Neural progenitor cell (in vitro differentiated cells): Measurements from ENCODE around the gene KLRG1.

Source experiments
- EZH2 ChIP-seq: fragments of 200-600 bp; sonication (generic); IDR thresholded peaks from 2 replicates; pipeline ENCODE4 v1.6.1; 2017; ENCODE audit warnings: antibody characterized with exemption, mild to moderate bottlenecking, moderate library complexity
- TF ChIP-seq, protein P1 (sequence below): fragments of 200-600 bp; sonication (generic); IDR thresholded peaks from 2 replicates; pipeline ENCODE4 v1.5.1; 2017; ENCODE audit warnings: antibody characterized with exemption, mild to moderate bottlenecking

DNA sequence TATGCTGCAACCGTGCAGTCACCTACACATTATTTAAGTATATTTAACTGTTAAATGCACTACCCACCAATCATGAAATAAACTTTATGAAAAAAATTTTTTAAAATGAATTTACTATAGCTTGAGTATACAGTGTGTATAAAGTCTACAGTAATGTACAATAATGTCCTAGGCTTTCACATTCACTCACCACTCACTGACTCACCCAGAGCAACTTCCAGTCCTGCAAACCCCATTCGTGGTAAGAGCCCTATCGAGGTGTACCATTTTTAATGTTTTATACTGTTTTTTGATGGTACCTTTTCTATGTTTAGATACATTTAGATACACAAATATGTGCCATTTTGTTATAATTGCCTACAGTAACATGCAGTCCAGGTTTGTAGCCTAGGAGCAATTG lies 48.1 kb downstream of the KLRG1 start:
- TF ChIP-seq, protein P1, sequence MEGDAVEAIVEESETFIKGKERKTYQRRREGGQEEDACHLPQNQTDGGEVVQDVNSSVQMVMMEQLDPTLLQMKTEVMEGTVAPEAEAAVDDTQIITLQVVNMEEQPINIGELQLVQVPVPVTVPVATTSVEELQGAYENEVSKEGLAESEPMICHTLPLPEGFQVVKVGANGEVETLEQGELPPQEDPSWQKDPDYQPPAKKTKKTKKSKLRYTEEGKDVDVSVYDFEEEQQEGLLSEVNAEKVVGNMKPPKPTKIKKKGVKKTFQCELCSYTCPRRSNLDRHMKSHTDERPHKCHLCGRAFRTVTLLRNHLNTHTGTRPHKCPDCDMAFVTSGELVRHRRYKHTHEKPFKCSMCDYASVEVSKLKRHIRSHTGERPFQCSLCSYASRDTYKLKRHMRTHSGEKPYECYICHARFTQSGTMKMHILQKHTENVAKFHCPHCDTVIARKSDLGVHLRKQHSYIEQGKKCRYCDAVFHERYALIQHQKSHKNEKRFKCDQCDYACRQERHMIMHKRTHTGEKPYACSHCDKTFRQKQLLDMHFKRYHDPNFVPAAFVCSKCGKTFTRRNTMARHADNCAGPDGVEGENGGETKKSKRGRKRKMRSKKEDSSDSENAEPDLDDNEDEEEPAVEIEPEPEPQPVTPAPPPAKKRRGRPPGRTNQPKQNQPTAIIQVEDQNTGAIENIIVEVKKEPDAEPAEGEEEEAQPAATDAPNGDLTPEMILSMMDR = no peak
- no peak for TF ChIP-seq EZH2
